DMS53 treated with DMSO at 0.1 percent for 48 hours (cell line): ENCODE measurements around the gene WDFY2.
A peak's percentile ranks its signal among the peaks of the same experiment; 100 is the strongest.
"Not testable (repeated sequence)": the region's sequence is repeated elsewhere in the genome, so short reads cannot be mapped to it uniquely, and the experiment has no call there.

Source experiments
- DNase-seq: peaks from one replicate; lab custom pipeline; 2025; ENCODE audit not compliant: unreplicated experiment; lab: John Stamatoyannopoulos, UW

The WDFY2 gene

DNA sequence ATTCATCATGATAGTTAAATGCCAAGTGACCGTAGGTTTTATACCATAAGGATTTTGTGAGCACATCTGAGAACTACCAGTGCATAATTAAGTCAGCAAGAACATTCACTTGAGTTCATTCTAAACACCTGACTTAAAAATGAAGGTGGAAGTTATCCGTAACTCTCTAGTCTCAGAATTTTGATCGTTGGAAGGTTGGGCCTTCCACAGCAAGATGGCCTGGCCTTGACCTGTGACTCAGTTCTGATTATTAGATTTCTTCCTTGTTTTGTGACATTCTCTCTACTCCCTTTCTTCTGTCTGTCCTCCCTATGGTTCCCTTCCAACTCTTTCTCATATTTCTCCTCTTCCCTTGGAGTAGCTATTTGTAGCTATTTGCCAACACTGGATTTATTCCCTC is 20.0 kb upstream of the WDFY2 start:
- no peak for DNase-seq

DNA sequence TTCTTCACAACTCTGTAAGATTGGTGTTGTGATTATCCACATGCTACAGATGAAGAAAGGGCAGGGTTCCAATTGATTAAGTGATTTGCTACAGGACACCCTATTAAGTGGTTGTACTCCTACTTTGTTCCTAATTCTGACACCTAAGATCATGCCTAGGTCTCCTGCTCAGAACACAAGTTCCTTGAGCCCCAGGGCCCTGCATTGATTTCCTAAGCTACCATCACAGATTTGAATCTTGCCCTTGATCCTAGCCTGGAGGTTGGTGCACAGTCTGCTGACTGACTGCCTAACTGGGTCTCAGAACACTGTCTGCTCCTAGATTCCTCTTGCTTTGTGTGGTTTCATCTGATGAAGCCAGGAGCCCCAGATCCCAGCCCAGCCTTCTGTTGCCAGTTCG is 19.6 kb upstream of the WDFY2 start:
- no peak for DNase-seq

DNA sequence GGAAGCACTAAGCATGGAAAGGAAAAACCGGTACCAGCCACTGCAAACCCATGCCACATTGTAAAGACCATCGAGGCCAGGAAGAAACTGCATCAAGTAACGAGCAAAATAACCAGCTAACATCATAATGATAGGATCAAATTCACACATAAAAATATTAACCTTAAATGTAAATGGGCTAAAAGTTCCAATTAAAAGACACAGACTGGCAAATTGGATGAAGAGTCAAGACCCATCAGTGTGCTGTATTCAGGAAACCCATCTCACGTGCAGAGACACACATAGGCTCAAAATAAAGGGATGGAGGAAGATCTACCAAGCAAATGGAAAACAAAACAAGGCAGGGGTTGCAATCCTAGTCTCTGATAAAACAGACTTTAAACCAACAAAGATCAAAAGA is 15.3 kb upstream of the WDFY2 start:
- DNase-seq = not testable (repeated sequence)

DNA sequence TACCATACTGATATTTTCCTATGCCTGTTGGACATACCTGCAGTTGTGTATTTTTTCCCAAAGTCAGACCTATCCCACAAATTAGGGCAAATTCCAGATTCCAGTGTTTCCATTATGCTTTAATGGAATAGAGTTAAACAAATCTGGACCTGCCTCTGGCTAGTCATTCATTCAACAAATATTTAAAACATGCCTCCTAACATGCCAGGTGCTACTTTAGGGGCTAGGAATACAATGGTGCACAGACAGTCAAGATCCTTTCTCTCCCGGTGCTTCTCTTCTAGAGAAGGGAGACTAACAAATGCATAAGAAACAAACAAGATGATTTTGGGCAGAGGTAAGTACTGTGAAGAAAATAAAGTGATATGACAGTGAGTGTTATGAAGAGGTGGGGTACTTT is 7.5 kb upstream of the WDFY2 start:
- DNase-seq = no peak

DNA sequence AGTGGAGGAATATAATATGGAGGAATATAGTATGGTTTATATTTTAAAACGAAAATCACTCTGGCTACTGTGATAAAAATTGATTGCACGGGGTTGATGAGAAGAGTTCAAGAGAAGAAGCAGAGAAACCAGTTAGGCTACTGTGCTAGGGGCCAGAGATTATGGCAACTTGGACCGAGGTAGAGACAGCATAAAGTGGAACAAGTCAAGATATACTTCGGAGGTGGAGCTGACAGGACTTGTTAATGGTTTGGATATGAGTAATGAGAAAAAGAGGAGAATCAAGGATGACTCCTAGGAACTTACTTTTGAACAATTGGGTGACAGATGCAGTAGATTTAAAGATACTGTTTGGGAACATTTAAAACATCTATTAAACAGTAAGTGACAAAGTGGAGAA is 6.6 kb upstream of the WDFY2 start:
- DNase-seq = no peak

DNA sequence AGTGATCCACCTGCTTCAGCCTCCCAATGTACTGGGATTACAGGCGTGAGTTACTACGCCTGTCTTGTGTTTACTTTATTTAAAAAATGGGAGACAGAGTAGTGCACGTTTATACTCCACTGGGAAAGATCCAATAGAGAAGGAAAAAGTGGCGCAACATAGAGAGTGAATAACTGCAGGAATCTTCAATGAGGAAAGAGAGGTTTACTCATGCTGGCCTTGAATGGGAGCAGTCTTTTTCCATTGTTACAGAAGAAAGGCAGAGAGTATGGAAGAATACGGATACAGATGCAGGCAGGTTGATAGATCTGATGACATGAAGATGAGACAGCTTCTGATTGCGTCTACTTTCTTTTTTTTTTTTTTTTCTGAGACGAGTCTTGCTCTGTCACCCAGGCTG is 4.6 kb upstream of the WDFY2 start:
- no peak for DNase-seq

DNA sequence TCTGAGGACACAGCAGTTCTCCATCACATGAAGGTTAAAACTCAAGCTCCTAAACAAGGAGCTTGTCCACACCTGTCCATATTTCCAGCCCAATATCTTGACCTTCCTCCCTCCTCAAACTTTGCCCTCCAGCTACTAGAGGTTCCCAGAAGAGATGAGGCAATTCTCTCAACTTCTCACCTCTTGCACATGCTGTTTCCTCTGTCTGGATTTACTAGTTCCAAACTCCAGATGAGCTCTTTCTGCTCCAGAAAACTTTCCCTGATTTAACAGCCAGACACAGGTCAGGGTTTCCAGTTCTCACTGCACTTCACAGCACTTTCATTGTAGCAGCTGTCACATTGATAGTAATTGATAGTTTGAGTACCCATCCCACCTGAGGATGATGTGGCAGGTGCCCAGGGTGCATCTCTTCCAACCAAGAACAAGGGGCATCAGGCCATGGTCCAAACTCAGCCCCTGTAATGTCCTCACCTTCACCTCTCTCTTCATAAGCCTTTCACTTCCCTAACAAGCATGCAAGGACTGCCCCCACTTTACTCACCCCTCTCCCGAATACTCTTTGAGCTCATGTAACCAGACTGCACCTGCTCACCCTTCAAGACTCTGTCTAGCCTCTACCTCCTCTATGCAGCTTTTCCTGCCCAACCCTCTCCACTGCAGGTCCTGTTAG is 3.0 kb upstream of the WDFY2 start:
- DNase-seq = no peak

DNA sequence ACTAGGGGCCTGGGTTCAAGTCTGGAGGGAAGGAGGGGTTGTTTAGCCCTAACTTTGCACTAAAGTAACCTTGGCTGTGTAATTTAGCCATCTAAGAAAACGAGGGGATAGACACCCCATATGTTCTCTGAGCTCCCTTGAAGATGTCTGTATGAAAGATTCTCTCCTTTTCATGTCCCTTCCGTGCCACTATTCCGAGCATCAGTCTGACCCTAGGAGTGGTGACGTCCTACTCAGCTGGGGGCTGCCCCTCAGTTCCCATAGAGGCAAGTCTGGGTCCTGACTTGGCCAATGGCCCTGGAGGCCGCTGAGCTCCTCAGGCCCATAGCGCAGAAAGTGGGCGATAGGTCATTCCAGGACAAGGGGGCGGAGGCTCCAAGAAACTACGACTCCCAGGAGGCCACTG is 790 bp upstream of the WDFY2 start:
- no peak for DNase-seq

DNA sequence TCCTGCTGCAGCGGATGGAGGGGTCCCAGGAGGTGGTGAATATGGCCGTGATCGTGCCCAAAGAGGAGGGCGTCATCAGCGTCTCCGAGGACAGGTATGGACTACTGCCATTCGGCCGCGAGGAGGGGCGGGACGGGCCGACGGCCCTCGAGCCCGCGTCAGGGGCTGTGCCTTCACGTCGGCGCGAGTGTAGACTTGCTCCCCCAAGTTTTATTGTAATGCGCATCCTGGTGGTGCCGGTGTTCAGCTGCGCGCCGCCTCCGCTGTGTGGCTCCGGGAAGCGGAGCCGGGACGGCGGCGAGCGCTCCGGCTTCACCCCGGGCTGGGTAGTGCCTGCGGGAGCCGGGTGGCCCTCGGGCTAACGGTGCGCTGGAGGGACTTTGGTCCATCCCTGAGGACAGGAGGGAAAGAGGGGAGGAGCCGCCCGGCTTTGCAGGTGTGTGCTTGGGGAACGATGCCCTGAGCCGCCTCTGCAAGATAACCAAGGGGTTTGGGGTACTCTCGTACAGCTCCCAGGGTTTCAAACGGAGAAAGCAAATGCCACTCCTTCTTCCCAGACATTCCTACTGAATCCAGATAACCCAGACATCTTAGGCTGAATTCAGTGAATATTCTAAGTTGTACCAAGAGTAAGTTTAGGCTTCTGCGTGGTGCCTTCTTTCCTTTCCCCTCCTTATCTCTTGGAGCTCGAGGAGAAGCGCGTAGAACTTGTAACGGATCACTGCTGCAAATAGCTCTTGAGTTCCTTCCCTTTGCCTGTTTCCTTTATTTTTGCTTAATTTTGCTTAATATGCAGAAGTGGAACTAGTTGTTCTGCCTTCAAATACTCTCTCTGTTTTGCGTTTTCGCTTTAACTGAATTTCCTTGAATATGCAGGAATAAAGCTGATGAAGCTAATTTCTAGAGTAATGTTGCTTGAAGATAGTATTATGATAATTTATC is 740 bp downstream of the WDFY2 start:
- peak; percentile 52 for DNase-seq

DNA sequence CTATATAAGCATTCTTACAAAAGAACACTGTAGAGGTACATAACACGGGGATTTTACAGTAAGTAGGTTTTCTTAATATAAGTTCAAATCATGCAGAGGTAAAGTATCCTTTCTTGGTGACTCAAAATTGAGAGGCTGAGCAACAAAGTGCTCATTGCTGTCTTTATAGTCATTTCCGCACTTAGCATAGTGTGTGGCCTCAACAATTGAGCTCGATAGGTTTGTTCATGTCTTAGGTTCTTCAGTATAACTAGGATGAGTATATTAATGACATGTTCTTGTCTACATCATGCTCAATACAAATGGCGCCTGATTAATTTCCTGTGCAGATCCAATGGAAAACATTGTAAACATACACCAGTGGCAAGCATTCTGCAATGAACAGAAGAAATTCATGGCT is 1.4 kb downstream of the WDFY2 start:
- DNase-seq = no peak

DNA sequence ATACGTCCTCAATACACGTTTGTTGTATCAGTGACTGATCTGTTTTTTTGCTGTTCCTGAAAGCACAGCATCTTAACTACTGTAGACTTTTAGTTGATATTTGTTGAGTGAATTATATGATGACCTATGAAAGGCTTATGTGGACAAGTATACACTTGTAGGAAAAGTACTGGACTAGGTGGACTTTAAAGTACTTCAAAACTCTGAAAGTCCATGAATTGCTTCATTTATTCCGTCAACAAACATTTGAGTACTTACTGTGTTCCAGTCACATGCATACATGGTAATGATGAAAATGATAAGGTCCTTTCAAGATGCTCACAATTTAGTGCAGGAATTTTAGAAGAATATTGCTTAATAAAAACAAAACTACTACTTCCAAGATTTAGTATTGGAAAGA is 3.1 kb downstream of the WDFY2 start:
- no peak for DNase-seq

DNA sequence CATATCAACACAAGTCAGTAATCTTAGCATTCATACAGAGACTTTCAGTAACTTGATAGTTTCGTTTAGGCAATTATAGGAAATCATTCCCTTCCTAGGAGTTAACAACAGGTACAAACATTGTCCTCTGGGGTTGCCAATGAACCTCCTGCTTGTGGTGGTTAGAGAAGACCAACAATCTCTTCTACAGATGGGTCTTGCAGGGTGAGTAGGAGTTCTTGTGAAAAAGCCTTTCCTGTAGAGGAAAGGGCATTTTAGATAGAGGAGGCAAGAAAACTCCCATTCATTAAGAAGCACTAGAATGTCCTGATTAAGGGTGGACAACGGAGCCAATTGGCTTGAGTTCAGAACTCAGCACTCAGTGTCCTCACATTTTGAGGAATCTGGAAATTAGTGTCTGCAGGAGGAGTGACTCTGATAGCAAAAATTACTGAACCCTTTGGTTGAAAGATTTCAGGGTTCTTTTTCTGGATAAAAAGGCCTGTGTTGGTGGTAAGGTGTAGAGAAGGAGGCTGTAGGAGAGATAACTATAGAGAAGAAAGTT is 4.2 kb downstream of the WDFY2 start:
- DNase-seq = no peak

DNA sequence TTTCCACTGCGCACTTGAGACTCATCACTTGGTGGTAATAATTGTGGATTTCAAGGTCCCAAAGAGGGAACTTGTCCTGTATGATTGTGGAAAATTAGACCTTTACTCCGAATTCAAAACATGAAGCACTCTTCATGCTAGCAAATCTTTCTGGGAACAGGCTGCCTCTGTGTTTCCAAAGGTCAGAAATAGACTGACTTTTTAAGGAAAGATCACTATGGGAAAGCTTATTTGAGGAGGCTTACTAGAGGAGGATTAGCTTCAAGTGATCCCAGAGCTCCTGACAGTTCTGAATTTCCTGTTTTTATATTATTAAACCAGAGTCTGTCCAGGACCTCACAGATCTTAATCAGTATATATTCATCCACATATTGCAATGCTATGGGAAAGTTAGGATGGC is 5.5 kb downstream of the WDFY2 start:
- no peak for DNase-seq

DNA sequence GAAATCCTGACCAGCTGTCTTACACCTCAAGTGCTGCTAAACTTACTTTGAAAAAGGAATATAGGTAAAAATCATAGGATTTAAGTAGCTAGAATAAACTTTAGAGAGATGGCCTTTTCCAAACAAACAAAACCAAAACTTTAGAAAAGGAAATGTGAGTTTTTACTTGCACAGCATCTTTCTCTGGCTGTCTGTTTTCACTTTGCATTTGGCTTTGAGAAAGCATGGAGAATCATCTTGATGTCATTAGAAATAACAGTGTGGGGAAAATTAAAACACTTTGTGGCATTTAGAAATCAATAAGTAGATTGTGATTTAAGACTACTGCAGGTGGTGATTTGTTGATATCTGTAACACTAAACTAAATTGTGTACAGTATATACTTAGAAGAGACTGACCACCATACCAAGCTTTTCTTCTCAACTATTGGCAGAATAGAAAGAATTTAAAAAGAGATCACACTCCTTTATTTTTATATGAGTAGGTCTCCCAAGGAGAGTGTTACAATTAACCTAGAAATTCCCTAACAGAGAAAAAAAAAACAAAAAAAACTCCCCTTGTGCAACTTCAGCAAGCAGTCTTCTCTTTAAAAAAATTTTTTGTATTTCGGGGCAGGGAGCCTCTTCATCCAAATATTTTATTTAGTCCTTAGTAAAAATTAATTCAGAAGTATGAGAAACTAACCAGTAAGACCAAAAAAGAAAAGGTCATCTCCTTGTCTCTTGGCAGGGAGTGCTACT is 6.1 kb downstream of the WDFY2 start:
- no peak for DNase-seq

DNA sequence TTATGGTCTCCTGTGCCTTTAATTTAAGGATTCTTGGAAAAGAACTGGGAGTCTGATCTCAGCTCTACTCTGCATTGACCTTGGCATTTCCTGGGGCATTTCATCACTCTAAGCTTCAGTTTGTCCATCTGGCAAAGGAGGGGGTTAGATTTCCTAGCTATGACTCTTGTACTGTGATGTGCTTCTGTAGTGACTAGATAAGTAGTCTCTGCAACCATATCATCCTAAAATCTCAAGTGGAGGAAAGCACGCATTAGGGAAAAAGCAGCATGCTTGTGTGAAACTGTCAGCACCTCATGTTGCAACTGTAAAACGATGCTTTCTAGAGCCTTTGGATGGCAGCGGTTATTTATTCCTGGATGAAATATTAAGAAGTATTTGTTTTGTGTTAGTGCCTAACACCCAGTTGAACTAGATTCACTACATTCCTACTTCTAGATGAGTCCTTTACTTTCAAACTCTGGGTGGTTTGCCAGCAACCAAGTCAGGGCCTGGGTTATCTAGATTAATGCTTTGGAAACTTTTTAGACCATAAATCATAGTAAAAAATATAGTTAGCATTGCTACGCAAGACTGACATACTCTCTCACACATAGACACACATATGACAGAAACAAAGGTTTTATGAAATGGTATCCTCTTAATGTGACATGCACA is 6.8 kb downstream of the WDFY2 start:
- DNase-seq = peak; percentile 46

DNA sequence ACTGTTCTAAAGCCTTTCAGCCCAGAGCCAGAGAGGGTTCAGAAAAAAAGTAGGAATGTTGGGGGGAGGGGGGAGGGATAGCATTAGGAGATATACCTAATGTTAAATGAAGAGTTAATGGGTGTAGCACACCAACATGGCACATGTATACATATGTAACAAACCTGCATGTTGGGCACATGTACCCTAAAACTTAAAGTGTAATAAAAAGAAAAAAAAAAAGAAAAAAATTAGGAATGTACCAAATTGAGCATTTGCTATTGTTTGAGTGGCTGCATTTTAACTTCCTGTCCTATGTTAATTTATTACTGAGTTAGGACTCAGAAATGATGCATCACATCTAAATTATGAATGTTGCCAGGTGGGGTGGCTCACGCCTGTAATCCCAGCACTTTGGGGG is 7.7 kb downstream of the WDFY2 start:
- not testable (repeated sequence) for DNase-seq

DNA sequence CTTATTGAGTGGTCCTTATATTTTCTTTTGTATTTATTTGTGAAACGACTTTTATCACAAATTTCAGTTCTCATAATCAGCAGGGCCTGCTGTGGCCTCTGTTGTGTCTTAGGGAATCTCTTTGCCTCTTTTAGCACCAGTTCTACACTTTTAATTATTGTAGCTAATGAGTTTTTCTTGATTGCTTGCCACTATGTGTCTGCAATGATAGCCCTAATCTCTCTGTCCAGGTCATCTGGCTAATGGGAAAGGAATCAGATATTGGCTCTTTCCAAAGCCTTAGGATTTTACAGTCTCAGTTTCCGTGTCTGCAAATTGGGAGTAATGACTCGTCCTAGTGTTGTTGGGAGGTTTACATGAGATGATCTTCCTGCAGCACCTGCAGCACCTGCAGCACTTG is 10.2 kb downstream of the WDFY2 start:
- DNase-seq = no peak

DNA sequence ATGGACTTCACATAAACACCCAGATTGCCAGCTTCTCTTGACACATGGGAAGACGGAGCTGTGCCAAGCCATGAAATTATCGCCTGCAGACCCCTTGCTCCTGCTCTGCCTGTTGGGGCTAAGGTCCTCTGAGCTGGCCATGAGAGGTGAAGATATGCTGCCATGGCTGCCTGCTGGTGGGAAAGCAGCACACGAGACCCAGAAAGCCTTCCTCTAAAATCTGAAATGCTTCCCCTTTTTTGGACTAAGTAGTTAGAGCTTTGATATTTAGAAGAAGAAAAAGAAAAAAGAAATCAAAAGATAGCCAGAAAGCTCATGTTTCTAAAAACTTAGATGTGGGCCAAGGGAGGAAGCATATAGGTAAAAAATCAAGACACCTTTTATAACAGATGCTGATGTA is 11.2 kb downstream of the WDFY2 start:
- no peak for DNase-seq

DNA sequence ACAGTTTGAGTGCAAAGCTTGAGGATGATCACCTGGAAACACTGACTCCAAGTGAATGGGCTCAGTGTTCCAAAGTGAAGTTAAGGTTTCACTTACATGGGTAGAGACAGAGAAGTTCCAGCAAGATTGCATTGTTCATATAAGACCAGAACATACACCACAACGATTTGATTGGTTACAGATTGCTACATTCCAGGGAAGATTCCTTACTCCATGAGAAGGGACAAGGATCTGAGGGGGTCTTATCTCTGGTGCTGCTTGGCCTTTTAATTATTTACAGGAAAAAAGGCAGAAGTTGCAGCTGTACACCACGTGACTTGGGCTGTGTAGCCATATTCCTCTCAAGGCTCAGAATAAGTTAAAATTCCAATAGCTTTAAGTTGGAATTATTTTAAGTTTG is 12.3 kb downstream of the WDFY2 start:
- no peak for DNase-seq

DNA sequence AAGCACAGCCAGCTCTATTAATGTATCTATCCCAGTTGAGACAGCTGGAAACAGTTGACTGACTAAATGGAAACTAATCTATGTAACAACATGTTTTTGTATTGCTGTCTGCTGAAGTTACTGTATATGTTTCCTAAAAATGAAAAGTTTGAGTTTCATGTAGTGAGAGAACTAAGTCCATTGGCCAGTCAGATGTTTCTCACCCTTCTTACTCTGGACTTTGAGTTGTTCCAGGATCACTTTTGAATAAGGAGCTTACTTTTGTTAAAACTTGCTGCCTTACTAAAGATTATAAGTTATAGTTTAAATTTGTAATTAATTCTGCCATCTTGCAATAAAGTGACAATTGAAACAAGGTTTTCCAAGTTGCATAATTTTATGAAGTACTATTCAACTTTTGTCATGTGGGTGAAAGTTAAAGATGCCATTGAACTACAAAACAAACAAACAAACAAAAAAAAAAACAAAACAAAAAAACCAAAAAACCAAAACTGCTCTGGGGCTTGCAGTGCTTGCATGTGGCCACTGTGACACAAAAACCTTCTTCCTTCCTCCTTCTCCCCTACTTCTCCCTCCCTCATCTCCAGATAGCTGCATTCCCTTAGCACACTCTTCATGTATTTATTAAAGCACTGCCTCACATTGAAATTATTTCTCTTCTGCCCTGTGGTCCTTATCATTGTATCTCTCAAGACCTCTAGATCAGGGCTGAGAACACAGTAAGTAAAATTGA is 15.3 kb downstream of the WDFY2 start:
- no peak for DNase-seq
